Suprapubic skin (tissue), 4 donors: Measurements from ENCODE around the gene SHF.

Experiments used
- CTCF ChIP-seq, 2 donors: fragments of 200-600 bp in 1 of 2; fragments of 450-650 bp in 1 of 2; sonication (generic) in 1 of 2; IDR thresholded peaks; one replicate each; pipeline ENCODE4 v1.5.1; 2016 to 2019; ENCODE audit warnings: antibody characterized with exemption in 2 of 2, mild to moderate bottlenecking in 1 of 2, moderate library complexity in 1 of 2
- EP300 ChIP-seq: sonication (generic); formaldehyde crosslinking; IDR thresholded peaks from one replicate; pipeline ENCODE4 v1.6.1; 2017; ENCODE audit warnings: antibody characterized with exemption
- POLR2AphosphoS5 ChIP-seq, 3 donors: sonication (generic); formaldehyde crosslinking; IDR thresholded peaks; one replicate each; pipeline ENCODE4 v1.6.1; 2017; ENCODE audit warnings: antibody characterized with exemption in 3 of 3

GRCh38 chr15:45136378-45136764 lies 51.4 kb downstream of the SHF start:
- TF ChIP-seq CTCF (IDR thresholded peaks at IDR 0.05) (no peak), EP300 (no peak), POLR2AphosphoS5 (IDR thresholded peaks at IDR 0.05) (no peak)
